GM21825 (cell line): ENCODE measurements around the gene IGFL3.

Experiments
- ATAC-seq: cut with Tn5 transposase; IDR thresholded peaks from one replicate; pipeline ENCODE4 v1.9.1; 2021; ENCODE audit warnings: mild to moderate bottlenecking, moderate library complexity; ENCODE audit not compliant: unreplicated experiment

The IGFL3 gene

DNA sequence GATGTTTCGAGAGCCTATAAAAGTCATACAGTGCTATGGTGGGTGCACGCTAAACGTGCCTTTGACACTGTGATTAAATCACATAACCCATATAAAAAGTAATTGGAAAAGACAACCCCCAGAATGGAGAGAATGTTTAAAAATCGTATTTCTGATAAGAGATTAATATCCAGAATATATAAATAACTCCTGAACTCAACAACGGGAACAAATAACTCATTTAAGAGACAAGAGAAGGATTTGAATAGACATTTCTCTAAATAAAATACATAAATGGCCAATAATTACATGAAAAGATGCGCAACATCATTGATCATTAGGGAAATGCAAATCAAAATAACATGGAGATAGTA, 46.7 kb downstream of the IGFL3 start:
- no peak for ATAC-seq

DNA sequence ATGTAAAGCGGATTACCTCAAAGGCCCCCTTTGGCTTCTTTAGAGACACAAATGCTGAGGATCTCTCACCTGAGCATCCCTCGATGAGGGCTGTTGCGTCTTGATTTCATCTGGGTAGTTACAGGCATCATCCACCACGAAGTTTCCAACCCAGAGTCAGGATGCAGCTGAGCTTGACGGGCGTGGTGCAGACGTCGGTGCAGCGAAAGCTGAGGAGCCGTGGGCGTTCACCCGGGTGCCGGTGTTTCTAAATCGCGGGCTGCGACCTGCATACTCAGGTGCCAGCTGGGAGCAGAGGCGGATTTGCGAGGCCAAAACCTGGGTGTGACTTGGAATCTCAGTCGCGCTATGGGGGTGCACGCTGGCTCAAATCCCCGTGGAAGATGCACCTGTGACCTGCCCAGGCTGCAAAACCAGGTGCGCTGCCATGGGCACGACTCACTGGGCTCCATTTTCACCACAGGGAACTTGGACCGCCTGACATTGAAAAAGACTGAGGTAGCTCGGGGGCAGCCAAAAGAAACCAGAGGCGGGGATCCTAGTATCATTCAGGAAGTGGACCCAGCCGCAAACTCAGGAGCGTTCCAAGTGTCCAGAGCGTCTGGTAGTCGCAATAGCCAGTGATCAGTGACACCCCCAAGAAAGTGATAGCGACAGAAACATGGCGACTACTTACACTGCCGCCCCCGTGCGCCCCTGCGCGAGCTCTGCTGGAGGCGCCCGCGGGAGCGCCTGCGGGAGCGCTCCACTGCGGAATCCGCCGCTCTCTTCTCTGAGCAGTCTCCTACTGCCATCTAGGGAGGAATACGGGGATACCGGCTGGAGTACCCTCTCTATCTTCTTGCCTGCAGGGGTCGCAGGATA, 47.3 kb downstream of the IGFL3 start:
- ATAC-seq = no peak

DNA sequence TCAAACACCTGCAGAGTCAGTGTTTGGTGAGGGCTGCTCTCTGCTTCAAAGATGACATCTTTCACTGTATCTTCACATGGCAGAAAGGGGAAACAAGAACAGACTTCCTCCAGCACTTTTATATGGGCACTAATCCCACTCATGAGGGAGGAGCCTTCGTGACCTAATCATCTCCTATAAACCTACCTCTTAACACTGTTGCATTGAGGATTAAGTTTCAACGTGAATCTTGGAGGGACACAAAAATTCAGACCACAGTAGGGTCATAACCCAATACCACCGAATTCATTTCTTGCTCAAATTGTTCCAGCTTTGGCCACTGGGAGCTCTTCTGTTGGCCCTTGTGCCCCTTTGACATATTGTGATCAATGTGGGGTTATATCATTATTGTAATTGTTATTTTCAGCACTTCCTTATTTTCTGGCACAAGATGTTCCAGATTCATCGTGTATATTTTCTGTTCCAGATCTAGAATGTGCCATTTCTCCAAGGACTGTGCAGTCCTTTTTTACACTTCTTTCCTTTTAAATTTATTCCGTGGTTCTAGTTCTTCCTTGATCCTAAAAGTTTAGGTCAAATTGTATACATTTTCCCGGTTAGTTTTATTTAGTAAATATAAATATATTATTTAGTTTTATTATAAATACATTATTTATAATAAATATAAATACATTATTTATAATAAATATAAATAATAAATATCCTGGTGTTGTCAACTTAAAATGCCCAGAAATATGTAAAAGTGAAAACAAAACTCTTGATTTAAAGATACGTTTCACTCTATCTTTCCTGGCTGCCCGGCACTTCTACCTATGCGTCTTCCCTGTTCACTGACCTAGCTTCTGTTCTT, 48.2 kb downstream of the IGFL3 start:
- no peak for ATAC-seq

DNA sequence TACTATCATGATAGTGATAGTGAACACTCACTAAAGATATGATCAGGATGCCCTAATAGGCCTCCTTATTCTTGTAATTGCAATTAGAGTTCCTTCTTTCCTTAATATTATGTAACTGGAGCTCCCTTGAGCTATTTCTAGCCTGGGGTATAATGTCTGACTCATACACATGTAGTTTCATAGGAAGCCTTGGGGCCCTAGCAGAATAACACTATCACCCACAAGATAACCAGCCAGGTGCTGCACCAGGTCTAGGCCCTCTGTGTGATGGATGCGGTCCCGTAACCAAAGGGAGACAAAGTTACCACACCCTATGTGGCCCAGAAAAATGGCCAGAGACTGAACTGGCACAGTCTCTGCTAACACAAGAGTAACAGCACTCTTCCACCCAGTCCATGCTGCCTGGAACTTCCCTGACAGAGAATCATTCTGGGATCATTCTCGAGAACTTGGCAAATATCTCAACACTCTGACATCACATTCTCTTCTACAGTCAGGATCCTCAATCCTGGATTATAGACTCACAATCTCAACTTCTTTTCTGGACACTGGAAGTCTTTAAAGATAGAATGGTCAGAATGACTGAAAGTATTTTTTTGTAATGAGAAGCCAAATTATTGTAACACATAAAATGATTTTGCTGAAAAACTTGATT, 51.1 kb downstream of the IGFL3 start:
- ATAC-seq = no peak
